HEK293 (cell line): Measurements from ENCODE around the gene ZNF396.

Experiments used
- FEZF1 ChIP-seq: fragments of 450-650 bp; formaldehyde crosslinking; IDR thresholded peaks from 2 replicates; pipeline ENCODE4 v1.5.1; 2016; ENCODE audit warnings: missing biosample characterization, missing genetic modification characterization
- GLIS1 ChIP-seq: fragments of 450-650 bp; formaldehyde crosslinking; IDR thresholded peaks from 2 replicates; pipeline ENCODE4 v1.5.1; 2016; ENCODE audit warnings: missing biosample characterization, missing genetic modification characterization
- HIC1 ChIP-seq: fragments of 450-650 bp; formaldehyde crosslinking; IDR thresholded peaks from 2 replicates; pipeline ENCODE4 v1.5.1; 2016; ENCODE audit warnings: missing biosample characterization, missing genetic modification characterization
- HOXD13 ChIP-seq: sonication (generic); formaldehyde crosslinking; IDR thresholded peaks from 2 replicates; pipeline ENCODE4 v1.8.0; 2022; ENCODE audit warnings: missing genetic modification reagents, borderline replicate concordance
- INSM2 ChIP-seq: fragments of 450-650 bp; formaldehyde crosslinking; IDR thresholded peaks from 2 replicates; pipeline ENCODE4 v1.5.1; 2016; ENCODE audit warnings: missing biosample characterization, missing genetic modification characterization
- OSR2 ChIP-seq: fragments of 450-650 bp; formaldehyde crosslinking; IDR thresholded peaks from 2 replicates; pipeline ENCODE4 v1.5.1; 2016; ENCODE audit warnings: missing biosample characterization, missing genetic modification characterization
- PRDM10 ChIP-seq: fragments of 450-650 bp; formaldehyde crosslinking; IDR thresholded peaks from 2 replicates; pipeline ENCODE4 v1.5.1; 2016; ENCODE audit warnings: missing biosample characterization, missing genetic modification characterization
- SETDB1 ChIP-seq: IDR thresholded peaks from one replicate; pipeline ENCODE4 v1.6.1; 2017; ENCODE audit warnings: mild to moderate bottlenecking, low read length, moderate library complexity, mixed read lengths; ENCODE audit not compliant: insufficient read length
- SP2 ChIP-seq: fragments of 450-650 bp; formaldehyde crosslinking; IDR thresholded peaks from 2 replicates; pipeline ENCODE4 v1.5.1; 2016; ENCODE audit warnings: missing biosample characterization, missing genetic modification characterization
- ZBTB20 ChIP-seq: fragments of 450-650 bp; formaldehyde crosslinking; IDR thresholded peaks from 2 replicates; pipeline ENCODE4 v1.5.1; 2016; ENCODE audit warnings: missing biosample characterization, missing genetic modification characterization
- ZIC2 ChIP-seq: fragments of 450-650 bp; formaldehyde crosslinking; IDR thresholded peaks from 2 replicates; pipeline ENCODE4 v1.5.1; 2016; ENCODE audit warnings: missing biosample characterization, missing genetic modification characterization
- ZNF114 ChIP-seq: fragments of 450-650 bp; formaldehyde crosslinking; IDR thresholded peaks from 2 replicates; pipeline ENCODE4 v1.5.0; 2017; ENCODE audit warnings: missing biosample characterization, missing genetic modification characterization
- ZNF16 ChIP-seq: fragments of 450-650 bp; formaldehyde crosslinking; IDR thresholded peaks from 2 replicates; pipeline ENCODE4 v1.5.1; 2016; ENCODE audit warnings: low read depth, missing biosample characterization, missing genetic modification characterization
- ZNF174 ChIP-seq: fragments of 450-650 bp; formaldehyde crosslinking; IDR thresholded peaks from 2 replicates; pipeline ENCODE4 v1.5.0; 2017; ENCODE audit warnings: missing biosample characterization, mild to moderate bottlenecking, missing genetic modification characterization
- ZNF18 ChIP-seq: fragments of 450-650 bp; formaldehyde crosslinking; IDR thresholded peaks from 2 replicates; pipeline ENCODE4 v1.5.1; 2016; ENCODE audit warnings: missing biosample characterization, missing genetic modification characterization
- ZNF2 ChIP-seq: fragments of 450-650 bp; formaldehyde crosslinking; IDR thresholded peaks from 2 replicates; pipeline ENCODE4 v1.5.1; 2016; ENCODE audit warnings: missing biosample characterization, missing genetic modification characterization
- ZNF214 ChIP-seq: fragments of 450-650 bp; formaldehyde crosslinking; IDR thresholded peaks from 2 replicates; pipeline ENCODE4 v1.5.1; 2017; ENCODE audit warnings: missing biosample characterization, mild to moderate bottlenecking, missing genetic modification characterization, borderline replicate concordance
- ZNF280D ChIP-seq: fragments of 450-650 bp; formaldehyde crosslinking; IDR thresholded peaks from 2 replicates; pipeline ENCODE4 v1.5.1; 2016; ENCODE audit warnings: missing biosample characterization, missing genetic modification characterization
- ZNF292 ChIP-seq: fragments of 450-650 bp; formaldehyde crosslinking; IDR thresholded peaks from 2 replicates; pipeline ENCODE4 v1.5.1; 2016; ENCODE audit warnings: low read depth, missing biosample characterization, missing genetic modification characterization, borderline replicate concordance
- ZNF354C ChIP-seq: fragments of 450-650 bp; formaldehyde crosslinking; IDR thresholded peaks from 2 replicates; pipeline ENCODE4 v1.5.1; 2016; ENCODE audit warnings: missing biosample characterization, missing genetic modification characterization, low read depth, borderline replicate concordance
- ZNF398 ChIP-seq: fragments of 450-650 bp; formaldehyde crosslinking; IDR thresholded peaks from 2 replicates; pipeline ENCODE4 v1.5.1; 2017; ENCODE audit warnings: missing biosample characterization, missing genetic modification characterization
- ZNF48 ChIP-seq: fragments of 450-650 bp; formaldehyde crosslinking; IDR thresholded peaks from 2 replicates; pipeline ENCODE4 v1.5.1; 2016; ENCODE audit warnings: missing biosample characterization, missing genetic modification characterization
- ZNF645 ChIP-seq: fragments of 450-650 bp; formaldehyde crosslinking; IDR thresholded peaks from 2 replicates; pipeline ENCODE4; 2016; ENCODE audit warnings: missing biosample characterization, missing genetic modification characterization
- ZNF791 ChIP-seq: fragments of 450-650 bp; formaldehyde crosslinking; IDR thresholded peaks from 2 replicates; pipeline ENCODE4 v1.5.1; 2016; ENCODE audit warnings: missing biosample characterization, missing genetic modification characterization

The ZNF396 gene

GRCh38 chr18:35343936-35344735 is 33.0 kb downstream of the ZNF396 start, which contains the start of gene ZNF24 (continued):
- TF ChIP-seq ZNF398 (tag by site-specific recombination) (peak; percentile 79), PRDM10 (peak; percentile 82), ZBTB20 (0 out of 2 replicates have a peak, but pooled peaks have one; percentile 31), INSM2 (tag by site-specific recombination) (no peak), ZNF354C (tag by site-specific recombination) (no peak), HIC1 (tag by site-specific recombination) (no peak), GLIS1 (peak; percentile 37; the same call in 1 of the 2 replicates), OSR2 (no peak), ZNF645 (tag by site-specific recombination) (no peak), ZNF2 (tag by site-specific recombination) (no peak), ZNF16 (no peak), ZNF174 (tag by site-specific recombination) (no peak), ZNF48 (tag by site-specific recombination) (no peak), HOXD13 (CRISPR knock-in tag) (no peak), ZNF18 (no peak), ZNF791 (no peak), ZNF114 (tag by site-specific recombination) (no peak), SETDB1 (no peak), ZNF280D (tag by site-specific recombination) (no peak), ZIC2 (tag by site-specific recombination) (no peak), ZNF214 (tag by site-specific recombination) (no peak), SP2 (tag by site-specific recombination) (peak; percentile 61), FEZF1 (tag by site-specific recombination) (no peak), ZNF292 (tag by site-specific recombination) (no peak)
